Stomach (tissue), 4 donors: ENCODE results near the gene TMPRSS12.

Experiments
- CTCF ChIP-seq, 7 experiments: fragments of 450-650 bp in 4 of 7; fragments of 200-600 bp in 3 of 7; sonication (generic) in 3 of 7; IDR thresholded peaks; one replicate each; pipeline ENCODE4 v1.5.1; 2016 to 2019; ENCODE audit warnings: antibody characterized with exemption in 7 of 7, control low read depth in 2 of 7, mild to moderate bottlenecking in 1 of 7
- EP300 ChIP-seq: sonication (generic); formaldehyde crosslinking; IDR thresholded peaks from one replicate; pipeline ENCODE4 v1.6.1; 2017; ENCODE audit warnings: antibody characterized with exemption
- POLR2A ChIP-seq, 4 donors: fragments of 450-650 bp; IDR thresholded peaks; one replicate each; pipeline ENCODE4 v1.6.1; 2016; ENCODE audit warnings: antibody characterized with exemption in 4 of 4, control low read depth in 2 of 4, mild to moderate bottlenecking in 1 of 4, moderate library complexity in 1 of 4

DNA sequence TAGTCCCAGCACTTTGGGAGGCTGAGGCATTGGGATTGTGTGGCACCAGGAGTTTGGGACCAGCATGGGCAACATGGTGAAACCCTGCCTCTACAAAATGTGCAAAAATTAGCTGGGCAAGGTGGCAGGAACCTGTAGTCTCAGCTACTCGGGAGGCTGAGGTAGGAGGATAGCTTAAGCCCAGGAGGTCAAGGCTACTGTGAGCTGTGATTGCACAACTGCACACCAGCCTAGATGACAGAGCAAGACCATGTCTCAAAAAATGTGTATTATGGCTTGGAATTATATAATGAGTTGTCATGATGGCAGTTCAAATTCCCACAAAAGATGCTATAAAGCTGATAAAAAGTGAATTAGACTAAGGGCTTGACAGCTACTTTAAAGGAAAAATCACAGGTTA is 20.6 kb upstream of the TMPRSS12 start:
- no peak for TF ChIP-seq CTCF (IDR thresholded peaks at IDR 0.05)
- TF ChIP-seq EP300: no peak
- no peak for TF ChIP-seq POLR2A (IDR thresholded peaks at IDR 0.05)
